Measurements from ENCODE around the gene UBAC1. TPM values are rescaled to one million over a fixed set of nuclear protein-coding genes. Genes with fewer than 3 reads are reported as not detected.

UBAC1 gene
- polyA plus RNA-seq, 1 donor from 2014 or later = 92.3 TPM

GRCh38 chr9:136010176-136010575, 49.0 kb upstream of the UBAC1 start:
- no peak overlapping the region for H3K4me3 ChIP-seq (ENCODE audit: low read length)
- H3K27ac ChIP-seq (ENCODE audit: low read length) = no peak overlapping the region
- no peaks in the 10 kb centered on the region for H4K20me1 ChIP-seq (ENCODE audit: insufficient read depth)
- H2AFZ ChIP-seq (ENCODE audit: low read depth, low read length) = no peak overlapping the region
- no peaks in the 10 kb centered on the region for H3K9me2 ChIP-seq (ENCODE audit: insufficient read depth, low read length)
- H3K79me2 ChIP-seq (replicated peaks; ENCODE audit: insufficient read depth, low read length) = no peaks in the 10 kb centered on the region
- H3F3A ChIP-seq (ENCODE audit: insufficient read depth, low read length, poor library complexity, severe bottlenecking) = no peaks in the 10 kb centered on the region
- H3K9ac ChIP-seq (ENCODE audit: low read length) = no peak overlapping the region
- no peaks in the 10 kb centered on the region for H3K27me3 ChIP-seq (ENCODE audit: insufficient read depth, low read depth, low read length)
- H3K4me2 ChIP-seq (ENCODE audit: low read length) = no peak overlapping the region
- H3K9me3 ChIP-seq (ENCODE audit: low read length) = no peaks in the 10 kb centered on the region
- no peaks in the 10 kb centered on the region for H3K36me3 ChIP-seq (ENCODE audit: insufficient read depth, low read length)
- no peak for TF ChIP-seq RAD21 (conservative IDR thresholded peaks at IDR 0.05)
- TF ChIP-seq CTCF (IDR thresholded peaks at IDR 0.05; ENCODE audit: poor library complexity, severe bottlenecking) = no peak
- TF ChIP-seq POLR2AphosphoS5 (IDR thresholded peaks at IDR 0.05) = no peak
- no peak for TF ChIP-seq EZH2 (IDR thresholded peaks at IDR 0.05; ENCODE audit: borderline replicate concordance, insufficient read depth, low read length, poor library complexity, severe bottlenecking)
- TF ChIP-seq TAF1 (IDR thresholded peaks at IDR 0.05; ENCODE audit: low read depth) = no peak
- no peak for TF ChIP-seq MXI1 (conservative IDR thresholded peaks at IDR 0.05; ENCODE audit: poor library complexity, severe bottlenecking)
- TF ChIP-seq SMC3 (conservative IDR thresholded peaks at IDR 0.05; ENCODE audit: poor library complexity) = no peak
- no peak for TF ChIP-seq EP300 (conservative IDR thresholded peaks at IDR 0.05; ENCODE audit: poor library complexity, severe bottlenecking)
- no peak for TF ChIP-seq REST (IDR thresholded peaks at IDR 0.05; ENCODE audit: borderline replicate concordance)

GRCh38 chr9:136009516-136009915, 48.3 kb upstream of the UBAC1 start:
- no peaks in the 10 kb centered on the region for H3K9me2 ChIP-seq (ENCODE audit: insufficient read depth, low read length)
- no peaks in the 10 kb centered on the region for H3K36me3 ChIP-seq (ENCODE audit: insufficient read depth, low read length)
- no peaks in the 10 kb centered on the region for H3K79me2 ChIP-seq (replicated peaks; ENCODE audit: insufficient read depth, low read length)
- no peak overlapping the region for H2AFZ ChIP-seq (ENCODE audit: low read depth, low read length)
- H3K9me3 ChIP-seq (ENCODE audit: low read length) = no peaks in the 10 kb centered on the region
- H4K20me1 ChIP-seq (ENCODE audit: insufficient read depth) = no peaks in the 10 kb centered on the region
- H3K4me3 ChIP-seq (ENCODE audit: low read length) = no peak overlapping the region
- no peak overlapping the region for H3K27ac ChIP-seq (ENCODE audit: low read length)
- no peaks in the 10 kb centered on the region for H3F3A ChIP-seq (ENCODE audit: insufficient read depth, low read length, poor library complexity, severe bottlenecking)
- TF ChIP-seq POLR2AphosphoS5 (IDR thresholded peaks at IDR 0.05) (no peak), MXI1 (conservative IDR thresholded peaks at IDR 0.05; ENCODE audit: poor library complexity, severe bottlenecking) (no peak), SMC3 (conservative IDR thresholded peaks at IDR 0.05; ENCODE audit: poor library complexity) (no peak), EZH2 (IDR thresholded peaks at IDR 0.05; ENCODE audit: borderline replicate concordance, insufficient read depth, low read length, poor library complexity, severe bottlenecking) (no peak), TAF1 (IDR thresholded peaks at IDR 0.05; ENCODE audit: low read depth) (no peak), REST (IDR thresholded peaks at IDR 0.05; ENCODE audit: borderline replicate concordance) (no peak), EP300 (conservative IDR thresholded peaks at IDR 0.05; ENCODE audit: poor library complexity, severe bottlenecking) (no peak), CTCF (IDR thresholded peaks at IDR 0.05; ENCODE audit: poor library complexity, severe bottlenecking) (no peak), RAD21 (conservative IDR thresholded peaks at IDR 0.05) (no peak)
- H3K9ac ChIP-seq (ENCODE audit: low read length) = no peak overlapping the region
- H3K4me2 ChIP-seq (ENCODE audit: low read length) = no peak overlapping the region
- no peaks in the 10 kb centered on the region for H3K27me3 ChIP-seq (ENCODE audit: insufficient read depth, low read depth, low read length)
